Measurements from ENCODE around the gene HIPK3. TPM values are rescaled to one million over a fixed set of nuclear protein-coding genes. Genes with fewer than 3 reads are reported as not detected.

HIPK3 gene
- total and polyA plus RNA-seq, 9 of the 15 experiments (the other 6 are each of a cell fraction or from before 2014, with no cell fraction given) = 2.3 to 19.6 (median 7.5) TPM

- Histone ChIP-seq H2AFZ (ENCODE audit: low read depth, low read length) (no peak overlapping the region), H3K27ac (ENCODE audit: extremely low read depth, low read depth, low read length) (no peak overlapping the region), H3K9ac (ENCODE audit: insufficient read depth in 1 of 2, low read depth in 2 of 2, low read length in 2 of 2) (no peak overlapping the region), H3K9me1 (ENCODE audit: control insufficient read depth, insufficient read depth, low read length) (no peaks in the 10 kb centered on the region), H3K36me3 (ENCODE audit: control insufficient read depth, insufficient read depth, low read length) (no peaks in the 10 kb centered on the region), H4K20me1 (replicated peaks; ENCODE audit: control insufficient read depth, insufficient read depth, low read length) (no peaks in the 10 kb centered on the region), H3K4me2 (ENCODE audit: insufficient read depth, low read length) (no peak overlapping the region), H3K4me3 (no peak overlapping the region), H3K4me1 (replicated peaks in 1 of 2; ENCODE audit: control insufficient read depth in 2 of 2, insufficient read depth in 2 of 2, low read length in 2 of 2) (no peaks in the 10 kb centered on the region; a peak in 1 of 5 replicates), H3K9me3 (replicated peaks; ENCODE audit: control insufficient read depth, insufficient read depth, low read depth, low read length) (no peaks in the 10 kb centered on the region), H3K27me3 (ENCODE audit: control insufficient read depth in 2 of 2, insufficient read depth in 2 of 2, low read length in 2 of 2) (no peaks in the 10 kb centered on the region), H3K79me2 (ENCODE audit: control insufficient read depth, insufficient read depth, low read length) (peaks cover 28% of the 10 kb centered on the region)
- ATAC-seq = no peak
- 57% methylated on average over 1 of the region's 1 CpG for WGBS (ENCODE audit: insufficient coverage, low coverage, missing lambda C conversion rate)
- CTCF ChIA-PET (ENCODE audit: low intra/inter-chr PET ratio) = no interaction called here
- intact Hi-C loops (cut with micrococcal nuclease) = no loop called here
- no peak for FAIRE-seq
- in situ Hi-C loops (cut with MboI) = no loop called here
- no TSS peak for BruUV-seq (replicated peaks)
- TF ChIP-seq, protein P1, sequence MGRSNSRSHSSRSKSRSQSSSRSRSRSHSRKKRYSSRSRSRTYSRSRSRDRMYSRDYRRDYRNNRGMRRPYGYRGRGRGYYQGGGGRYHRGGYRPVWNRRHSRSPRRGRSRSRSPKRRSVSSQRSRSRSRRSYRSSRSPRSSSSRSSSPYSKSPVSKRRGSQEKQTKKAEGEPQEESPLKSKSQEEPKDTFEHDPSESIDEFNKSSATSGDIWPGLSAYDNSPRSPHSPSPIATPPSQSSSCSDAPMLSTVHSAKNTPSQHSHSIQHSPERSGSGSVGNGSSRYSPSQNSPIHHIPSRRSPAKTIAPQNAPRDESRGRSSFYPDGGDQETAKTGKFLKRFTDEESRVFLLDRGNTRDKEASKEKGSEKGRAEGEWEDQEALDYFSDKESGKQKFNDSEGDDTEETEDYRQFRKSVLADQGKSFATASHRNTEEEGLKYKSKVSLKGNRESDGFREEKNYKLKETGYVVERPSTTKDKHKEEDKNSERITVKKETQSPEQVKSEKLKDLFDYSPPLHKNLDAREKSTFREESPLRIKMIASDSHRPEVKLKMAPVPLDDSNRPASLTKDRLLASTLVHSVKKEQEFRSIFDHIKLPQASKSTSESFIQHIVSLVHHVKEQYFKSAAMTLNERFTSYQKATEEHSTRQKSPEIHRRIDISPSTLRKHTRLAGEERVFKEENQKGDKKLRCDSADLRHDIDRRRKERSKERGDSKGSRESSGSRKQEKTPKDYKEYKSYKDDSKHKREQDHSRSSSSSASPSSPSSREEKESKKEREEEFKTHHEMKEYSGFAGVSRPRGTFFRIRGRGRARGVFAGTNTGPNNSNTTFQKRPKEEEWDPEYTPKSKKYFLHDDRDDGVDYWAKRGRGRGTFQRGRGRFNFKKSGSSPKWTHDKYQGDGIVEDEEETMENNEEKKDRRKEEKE (IDR thresholded peaks at IDR 0.05; ENCODE audit: borderline replicate concordance in 1 of 2, control insufficient read depth in 1 of 2, low read depth in 2 of 2, low read length in 1 of 2) = no peak
- no peak for DNase-seq (ENCODE audit: extremely low read depth in 1 of 4, low spot score in 3 of 4)
- POLR2A ChIA-PET = no interaction called here
Observed at GRCh38 chr11:33309118-33309517, 51.9 kb downstream of the HIPK3 start.
